GM18858 (cell line): ENCODE measurements around the gene CRABP2.

Source experiments
- ATAC-seq: cut with Tn5 transposase; IDR thresholded peaks from one replicate; pipeline ENCODE4 v1.9.1; 2021; ENCODE audit not compliant: unreplicated experiment

CRABP2 gene

DNA sequence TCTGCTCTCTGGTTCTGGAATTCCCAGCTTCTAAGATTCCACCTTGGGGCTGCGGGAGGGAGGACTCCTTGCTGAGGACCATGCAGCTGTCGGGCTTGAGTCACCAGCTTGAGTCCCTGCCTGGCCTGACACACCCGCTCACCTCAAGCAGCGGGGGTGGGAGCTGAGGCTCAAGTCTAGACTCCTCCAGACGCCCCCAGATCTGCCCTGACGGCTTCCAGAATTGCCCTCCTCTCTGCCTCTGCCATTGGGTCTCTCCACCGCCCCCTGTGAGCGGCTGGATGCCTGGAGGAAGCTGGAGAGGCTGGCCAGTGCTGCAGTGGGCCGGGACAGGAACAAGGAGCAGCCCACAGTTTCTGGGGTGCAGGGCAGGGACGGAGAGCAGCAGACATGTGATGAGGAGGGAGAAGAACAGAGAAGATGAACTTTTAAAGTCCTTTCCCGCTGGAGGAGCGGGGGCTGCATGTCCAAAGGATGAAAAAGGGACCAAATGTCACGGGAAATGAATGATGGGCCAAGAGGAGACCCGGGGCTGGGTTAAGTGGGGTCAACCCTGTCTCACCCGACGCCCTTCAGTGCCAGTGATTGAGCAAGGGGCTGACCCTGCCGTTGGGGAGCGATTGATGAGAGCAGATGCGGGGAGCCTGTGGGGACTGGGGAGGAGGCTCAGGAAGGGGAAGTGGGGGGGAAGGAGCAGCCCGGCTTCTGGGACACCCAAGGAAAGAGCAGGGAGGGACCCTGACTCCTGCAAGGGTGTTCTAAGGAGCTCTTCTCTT, 13.5 kb downstream of the CRABP2 start:
- ATAC-seq: no peak

DNA sequence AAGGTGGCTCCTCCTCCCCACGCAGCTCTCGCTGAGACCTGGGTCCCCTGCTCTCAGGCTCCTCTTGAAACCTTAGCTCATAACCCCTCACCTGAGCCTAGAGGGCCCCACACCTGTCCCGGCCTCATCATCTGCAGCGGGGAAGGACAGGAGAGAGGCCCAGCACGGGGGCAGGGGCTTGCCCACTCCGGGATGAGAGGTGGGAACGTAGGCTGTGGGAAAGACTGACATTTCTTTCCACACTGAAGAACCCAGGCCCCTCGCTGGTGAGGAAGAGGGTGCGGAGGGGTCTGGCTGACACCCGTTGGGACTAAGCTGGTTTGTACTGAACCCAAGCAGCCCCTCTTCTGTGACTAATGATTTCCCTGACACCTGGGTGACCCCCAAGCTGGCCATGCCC, 14.2 kb downstream of the CRABP2 start:
- no peak for ATAC-seq

DNA sequence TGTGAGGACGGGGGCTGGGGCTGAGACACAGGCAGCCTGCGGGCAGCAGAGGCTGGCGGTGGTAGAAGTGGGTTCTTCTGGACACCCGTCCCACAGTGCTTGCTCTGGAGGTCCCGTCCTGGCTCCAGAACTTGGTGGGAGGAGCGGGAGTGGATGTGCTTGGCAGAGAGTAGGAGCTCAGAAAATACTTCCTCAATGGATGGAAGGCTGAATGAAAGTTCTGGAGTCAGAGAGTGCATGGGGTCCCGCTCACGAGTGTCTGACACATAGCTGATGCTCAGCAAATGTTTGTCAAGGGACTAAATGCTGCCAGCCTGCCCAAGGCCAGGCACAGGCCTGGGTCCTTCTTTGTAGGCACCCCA, 14.7 kb downstream of the CRABP2 start:
- no peak for ATAC-seq

DNA sequence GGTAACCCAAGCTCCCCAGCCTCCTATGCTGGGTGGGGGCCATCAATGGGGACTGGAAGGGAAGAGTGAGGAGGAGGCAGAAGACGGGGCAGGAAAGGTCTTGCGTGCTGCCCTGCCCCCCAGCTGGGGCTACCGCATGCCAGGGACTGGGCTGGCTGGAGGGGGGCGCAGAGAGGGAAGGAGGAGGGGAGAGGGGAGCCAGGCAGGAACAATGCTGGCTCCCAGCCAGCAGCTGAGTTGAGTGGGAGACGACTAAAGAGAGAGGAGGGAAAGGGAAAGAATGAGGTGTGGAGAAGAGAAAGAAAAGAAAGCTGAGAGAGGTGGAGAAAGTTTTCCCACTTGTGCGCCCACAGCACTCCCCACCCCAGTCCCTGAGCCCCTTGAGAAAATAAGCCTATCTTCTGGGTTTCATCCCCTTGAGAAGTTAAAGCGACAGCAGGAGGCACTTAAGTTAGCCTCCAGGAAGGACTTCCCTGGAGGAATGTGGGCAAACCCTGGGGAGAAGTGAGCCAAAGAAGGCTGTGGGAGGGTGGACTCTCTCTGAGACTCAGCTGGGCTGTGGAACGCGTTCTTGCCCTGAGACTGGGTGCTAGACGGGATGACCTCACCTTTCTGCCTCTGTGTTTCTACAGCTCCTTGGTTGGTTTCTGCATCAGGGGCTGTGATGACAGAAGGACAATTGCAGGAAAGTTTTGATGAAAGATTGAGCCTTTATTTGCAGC, 15.3 kb downstream of the CRABP2 start:
- no peak for ATAC-seq

DNA sequence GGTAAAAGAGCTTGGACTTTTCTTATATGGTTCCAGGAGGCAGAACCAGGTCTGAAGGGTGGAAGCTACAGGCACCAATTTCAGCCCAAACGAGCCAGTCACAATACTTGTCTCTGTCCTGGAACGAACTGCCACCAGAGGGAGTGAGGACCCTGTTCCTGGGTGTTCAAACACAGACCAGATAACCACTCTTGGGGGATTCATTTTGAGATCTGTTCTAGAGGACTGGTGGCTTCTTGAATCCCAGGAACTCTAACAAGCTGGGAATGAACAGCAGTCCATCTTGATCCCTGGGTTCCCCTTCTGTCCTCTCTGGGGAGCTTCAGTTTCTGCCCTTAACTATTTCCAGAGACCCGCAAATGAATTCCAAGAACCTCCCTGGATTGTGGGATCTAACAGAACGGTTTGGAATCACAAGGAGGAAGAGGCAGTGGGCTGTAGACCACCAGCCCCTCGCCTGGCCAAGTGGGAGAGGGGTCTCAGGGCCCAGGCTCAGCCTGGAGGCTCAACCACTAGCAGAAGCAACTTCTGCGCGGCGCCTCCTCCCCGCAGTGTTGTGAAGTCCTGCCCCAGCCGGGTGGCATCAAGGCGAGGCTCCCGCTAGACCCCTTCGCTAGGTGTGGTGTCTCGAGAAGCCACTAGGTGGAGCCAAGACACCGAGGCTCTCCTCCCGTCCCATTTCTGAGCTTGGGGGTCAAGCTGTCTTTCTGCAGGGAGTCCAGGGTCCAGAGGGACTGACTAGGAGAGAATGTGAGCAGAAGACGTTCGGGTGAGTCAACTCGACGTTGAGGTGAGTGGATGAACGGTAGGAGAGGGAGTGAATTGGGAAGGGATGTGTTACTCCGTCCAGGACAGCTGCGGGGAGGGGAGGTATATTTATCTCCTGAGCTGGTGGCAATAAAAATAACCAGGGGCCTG, 16.1 kb downstream of the CRABP2 start:
- ATAC-seq: no peak

DNA sequence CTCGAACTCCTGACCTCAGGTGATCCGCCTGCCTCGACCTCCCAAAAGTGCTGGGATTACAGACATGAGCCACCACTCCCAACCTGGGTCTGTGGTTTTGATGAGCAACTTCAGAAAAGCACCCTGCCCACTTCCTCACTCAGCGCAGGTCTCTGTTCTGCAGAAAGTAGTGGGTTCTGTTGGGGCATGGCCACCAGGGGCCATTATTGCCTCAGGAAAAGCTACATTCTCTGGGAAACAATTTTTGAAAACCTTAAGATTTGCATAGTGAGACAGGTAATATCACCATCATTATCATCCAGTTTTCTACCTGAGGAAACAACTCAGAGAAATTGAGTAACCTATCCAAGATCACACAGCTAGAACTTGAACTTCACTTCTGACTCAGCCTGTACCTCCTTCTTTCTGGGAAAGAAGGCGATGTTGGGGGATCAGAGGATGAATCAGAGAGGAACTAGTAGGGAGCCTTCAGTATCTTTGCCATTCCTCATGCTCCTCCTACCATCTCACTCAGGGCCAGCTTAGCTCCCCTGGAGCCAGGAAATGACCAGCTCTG, 21.1 kb downstream of the CRABP2 start:
- no peak for ATAC-seq

DNA sequence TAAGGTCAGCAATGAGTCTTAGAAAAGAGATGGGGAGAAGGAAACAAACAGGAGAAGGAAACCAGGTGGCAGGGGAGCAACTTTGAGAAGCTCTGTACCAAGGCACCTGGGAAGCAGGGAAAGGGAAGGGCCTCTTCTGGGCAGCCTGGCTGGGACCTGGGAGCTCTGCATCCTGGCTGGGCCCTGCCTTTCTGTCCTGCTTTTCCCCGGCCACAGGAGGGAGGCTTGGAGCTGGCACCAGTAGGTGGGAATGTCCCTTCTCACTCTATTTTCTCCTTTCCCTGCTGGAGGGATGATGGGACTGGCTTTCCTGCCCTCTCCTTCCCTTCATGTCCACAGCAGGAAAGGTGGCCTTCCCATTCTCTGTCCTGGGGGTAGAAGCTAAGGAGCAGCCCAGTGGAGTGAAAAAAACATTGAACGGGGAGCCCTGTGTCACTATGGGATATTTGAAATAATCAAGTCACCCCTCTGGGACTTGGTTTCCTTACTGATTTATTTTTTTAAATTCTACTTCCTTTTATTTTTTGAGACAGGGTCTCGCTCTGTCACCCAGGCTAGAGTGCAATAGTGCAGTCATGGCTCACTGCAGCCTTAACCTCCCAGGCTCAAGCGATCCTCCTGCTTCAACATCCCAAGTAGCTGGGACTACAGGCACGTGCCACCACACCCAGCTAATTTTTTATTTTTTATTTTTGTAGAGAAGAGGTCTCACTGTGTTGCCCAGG, 23.1 kb downstream of the CRABP2 start:
- ATAC-seq: no peak

DNA sequence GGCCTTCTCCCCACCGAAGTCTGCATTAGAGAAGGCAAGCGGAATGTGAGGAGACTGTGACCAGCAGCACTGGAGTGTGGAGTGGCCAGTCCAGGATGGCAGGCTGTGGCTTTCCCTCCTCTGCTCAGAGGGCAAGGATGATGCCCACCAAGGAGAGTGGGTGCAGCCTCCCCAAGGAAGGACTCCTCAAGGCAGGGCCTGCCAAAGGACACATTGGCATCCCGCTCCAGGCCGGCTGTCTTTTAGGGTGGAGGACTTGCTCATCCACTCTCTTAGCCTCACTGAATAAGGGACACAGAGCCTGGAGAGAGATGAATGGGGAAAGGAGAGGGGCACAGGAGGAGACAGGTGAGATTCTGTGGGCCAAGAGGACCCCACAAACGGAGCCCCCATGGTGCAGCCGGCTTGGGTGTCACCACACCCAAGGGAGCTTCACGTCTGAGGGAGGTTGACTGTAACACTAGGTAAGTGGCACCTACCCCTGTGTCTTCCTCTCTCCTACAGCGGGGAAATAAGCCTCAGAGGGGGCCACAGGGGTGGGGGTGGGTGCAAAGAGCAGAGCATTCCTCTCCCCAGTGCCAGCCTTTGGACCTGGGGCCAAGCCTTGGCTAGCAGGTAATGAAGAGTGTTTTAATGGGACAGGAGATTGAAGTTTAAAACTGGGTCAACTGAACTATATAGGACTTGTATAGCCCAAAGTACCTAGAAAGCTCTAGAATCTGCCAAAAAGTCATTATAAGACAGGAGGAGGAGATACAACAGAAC, 24.0 kb downstream of the CRABP2 start:
- no peak for ATAC-seq

- no peak for ATAC-seq
These were observed 25.3 kb downstream of the CRABP2 start for GRCh38 chr1:156680056-156680455.

- ATAC-seq: no peak
These were observed 27.5 kb downstream of the CRABP2 start for GRCh38 chr1:156677616-156678596.

DNA sequence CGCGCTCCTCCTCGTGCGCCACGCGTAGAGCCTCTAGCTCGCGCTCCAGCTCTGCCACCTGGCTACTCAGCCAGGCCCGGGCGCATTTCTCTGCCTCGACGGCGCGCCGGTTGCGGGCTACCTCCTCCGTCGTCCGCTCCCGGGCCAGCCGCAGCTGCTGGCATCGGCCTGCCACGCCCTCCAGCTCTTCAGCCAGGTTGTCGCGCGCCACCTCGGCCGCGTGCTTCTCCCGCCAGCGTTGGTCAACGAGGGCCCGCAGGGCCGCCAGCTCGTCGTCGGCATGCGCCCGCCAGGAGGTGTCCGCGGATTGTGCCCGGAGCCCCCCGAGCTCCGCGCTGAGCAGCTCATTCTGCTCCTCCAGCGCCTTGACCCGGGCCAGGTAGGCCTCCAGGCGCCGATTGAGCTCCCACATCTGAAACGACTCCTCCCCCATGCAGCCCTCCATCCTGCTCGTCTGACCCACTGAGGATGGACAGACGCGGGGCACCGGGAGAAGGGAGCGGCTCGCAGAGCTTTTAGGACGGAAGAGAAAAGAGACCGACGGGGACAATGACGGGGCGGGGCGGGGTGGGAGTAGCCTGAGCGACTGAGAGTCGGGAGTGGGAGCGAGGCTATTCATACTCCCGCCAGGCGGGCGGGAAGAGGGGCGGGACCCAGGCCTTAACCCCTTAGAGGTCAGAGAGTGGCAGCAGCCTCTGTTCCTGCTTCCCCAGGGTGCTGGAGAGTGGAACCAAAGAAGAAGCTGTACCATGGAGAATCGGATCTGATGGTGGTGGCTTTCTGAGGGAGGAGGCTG, 28.4 kb downstream of the CRABP2 start, which contains the start of gene NES:
Gene NES (minus strand): TSS at position 588 of the 796 bp plus-strand sequence. CDS start 143 bp downstream, at position 445.
- no peak for ATAC-seq

DNA sequence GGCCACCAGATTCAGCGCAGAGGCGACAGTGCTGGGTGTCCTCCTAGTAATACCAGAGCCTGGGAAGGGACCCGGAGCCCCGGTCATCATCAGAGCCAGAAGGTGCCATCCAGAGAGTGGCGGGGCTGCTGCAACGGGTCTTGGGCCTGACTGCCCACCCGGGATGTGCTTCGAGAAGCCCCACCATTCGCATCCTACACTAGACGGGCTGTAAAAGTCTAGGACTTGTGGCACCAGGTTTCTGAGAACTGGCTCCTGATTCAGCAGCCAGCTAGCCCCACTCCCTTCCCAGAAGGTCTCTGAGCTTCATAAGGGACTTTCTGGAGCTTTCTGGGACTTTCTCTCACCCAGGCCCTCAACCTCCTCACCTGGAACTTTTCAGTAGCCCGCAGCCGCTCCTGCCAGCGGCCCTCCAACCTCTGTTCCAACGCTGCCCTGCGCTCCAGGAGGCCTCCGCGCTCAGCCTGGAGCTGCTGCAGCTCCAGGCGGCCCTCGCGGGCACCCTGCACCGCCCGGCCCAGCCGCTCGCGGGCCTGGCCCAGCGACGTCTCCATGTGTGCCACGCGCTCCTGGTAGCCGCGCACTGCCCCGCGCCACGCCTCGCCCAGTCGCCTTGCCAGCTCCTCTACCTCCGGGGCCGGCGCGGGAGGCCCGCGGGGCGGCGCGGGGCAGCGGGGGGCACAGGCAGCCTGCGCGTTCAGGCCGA, 29.1 kb downstream of the CRABP2 start:
- no peak for ATAC-seq

DNA sequence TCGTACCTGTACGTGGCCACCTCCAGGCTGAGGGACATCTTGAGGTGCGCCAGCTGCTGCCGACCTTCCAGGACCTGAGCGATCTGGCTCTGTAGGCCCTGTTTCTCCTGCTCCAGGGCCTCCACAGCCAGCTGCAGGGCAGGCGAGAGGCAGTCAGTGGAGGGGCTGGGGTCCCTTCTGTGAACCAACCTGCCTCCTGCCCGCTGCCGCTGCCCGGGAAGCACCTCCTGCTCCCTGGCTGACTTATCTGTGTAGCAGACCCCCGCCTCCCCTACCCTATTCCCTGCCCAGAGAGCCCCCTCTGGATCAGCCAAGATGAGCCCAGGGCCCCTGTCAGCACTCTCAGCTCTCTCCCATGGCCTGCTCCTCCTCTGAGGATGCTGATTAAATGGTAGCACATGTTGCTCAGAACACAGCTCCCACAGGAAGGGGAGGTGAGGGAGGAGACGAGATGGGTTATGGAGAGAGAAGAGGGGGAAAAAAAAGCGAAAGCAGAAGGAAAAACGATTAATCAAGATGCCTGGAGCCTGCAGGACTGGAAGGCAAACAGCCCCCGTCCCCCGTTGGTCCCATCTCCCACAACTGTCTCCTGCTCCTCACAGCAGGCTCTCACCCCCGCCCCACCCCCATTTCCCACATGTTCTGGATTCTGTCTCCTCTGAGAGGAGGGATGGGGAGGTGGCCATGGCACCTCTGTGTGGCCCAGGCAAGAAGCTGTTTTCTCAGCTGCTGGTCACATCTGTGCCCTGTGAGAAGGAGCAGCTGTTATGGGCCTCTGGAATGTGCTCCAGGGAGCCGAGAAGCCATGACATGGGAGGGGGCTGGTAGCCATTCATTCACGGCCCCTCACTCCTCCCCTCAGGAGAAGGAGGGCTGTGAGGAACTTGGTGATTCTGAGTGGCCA, 29.9 kb downstream of the CRABP2 start:
- ATAC-seq: no peak

DNA sequence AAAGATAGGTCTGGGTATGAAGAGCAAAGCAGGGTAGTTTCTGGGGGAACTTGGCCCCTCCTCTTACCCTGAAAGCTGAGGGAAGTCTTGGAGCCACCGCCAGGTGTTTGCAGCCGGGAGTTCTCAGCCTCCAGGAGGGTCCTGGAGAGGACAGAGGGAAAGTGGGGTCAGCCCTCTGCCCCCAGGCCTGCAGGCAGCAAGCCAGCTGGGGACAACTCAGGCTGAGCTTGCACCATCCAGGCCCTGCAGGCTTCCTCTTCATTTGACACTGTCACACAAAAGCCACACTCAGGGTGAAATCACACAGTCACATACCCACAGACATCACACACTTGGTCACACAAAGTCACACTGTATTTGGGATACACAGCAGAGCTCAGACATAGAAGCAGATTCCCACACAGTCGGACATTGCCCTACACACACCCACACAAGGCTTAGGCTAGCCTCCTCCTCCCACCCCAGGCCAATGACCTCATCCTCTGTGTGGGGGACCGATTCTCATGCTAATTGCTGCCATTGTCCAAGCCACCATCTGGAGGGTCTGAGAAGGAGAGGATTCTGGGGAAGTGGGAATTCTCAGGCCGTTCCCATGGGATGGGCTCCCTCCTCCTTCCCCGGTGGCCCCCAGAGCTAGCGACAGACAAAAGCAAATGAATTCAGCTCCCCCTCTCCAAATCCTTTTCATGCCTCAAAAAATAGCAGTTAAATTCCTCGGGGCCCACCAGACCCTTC, 31.8 kb downstream of the CRABP2 start:
- no peak for ATAC-seq

DNA sequence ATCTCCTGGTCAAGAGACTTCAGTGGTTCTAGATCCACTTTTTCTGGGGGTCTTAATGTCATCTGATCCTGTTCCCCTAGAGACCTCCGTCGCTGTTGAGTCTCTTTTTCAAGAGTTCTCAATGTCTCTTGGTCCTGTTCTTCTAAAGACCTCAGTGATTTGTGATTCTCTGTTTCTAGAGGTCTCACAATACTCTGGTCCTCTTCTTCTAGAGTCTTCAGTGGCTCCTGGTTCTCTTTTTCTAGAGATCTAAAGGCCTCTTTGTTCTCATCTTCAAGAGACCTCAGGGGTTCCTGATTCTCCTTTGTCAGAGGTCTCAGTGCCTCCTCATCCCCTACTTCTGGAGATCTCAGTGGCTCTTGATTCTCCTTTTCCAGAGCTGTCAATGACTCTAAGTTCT, 33.6 kb downstream of the CRABP2 start:
- ATAC-seq: no peak
